K562 (cell line): Measurements from ENCODE around the gene LARP6. TPM values are rescaled to one million over a fixed set of nuclear protein-coding genes. Genes with fewer than 3 reads are reported as not detected.

Source experiments
- ATAC-seq: fragments of 200-7000 bp; cut with Tn5 transposase; 3 replicates; pipeline ENCODE4 v1.9.1; 2020; ENCODE audit warnings: moderate library complexity
- BruUV-seq: library from RNA; stranded (reverse); fragments of 400-500 nt; replicated peaks from 2 replicates; lab custom pipeline; 2021; lab: Mats Ljungman, UMichigan
- CTCF ChIA-PET: fragments of 300-600 bp; formaldehyde crosslinking; extraction: SDS; loops from one replicate; lab custom pipeline; 2021; ENCODE audit warnings: low intra/inter-chr PET ratio; lab: Yijun Ruan, JAX
- POLR2A ChIA-PET: fragments of 300-600, 350-650 bp; sonication (Branson Sonifier 250); formaldehyde crosslinking; extraction: SDS; loops from one replicate; lab custom pipeline; 2021; ENCODE audit warnings: antibody characterized with exemption, inconsistent platforms; lab: Yijun Ruan, JAX
- DNase-seq, 4 experiments: peaks; one replicate each; pipeline versions ENCODE4 v3.0.0 to v3.0.0-alpha.2; 2011 to 2018; ENCODE audit warnings: low spot score in 3 of 4, mixed read lengths in 3 of 4; ENCODE audit errors: extremely low read depth in 1 of 4
- FAIRE-seq: peaks from 2 replicates; lab custom pipeline; 2011; peaks lifted over from hg19 to GRCh38; lab: Jason Lieb, UNC
- H2AFZ ChIP-seq: 2 replicates; pipeline ENCODE4 v1.6.0; 2011; ENCODE audit warnings: low read depth, low read length, control low read depth, inconsistent platforms
- H3K27ac ChIP-seq: fragments of 200-600 bp; 3 replicates; pipeline ENCODE4 v1.8.0; 2011; ENCODE audit warnings: low read depth, mild to moderate bottlenecking, control low read depth, inconsistent platforms, low read length, moderate library complexity, mixed read lengths; ENCODE audit errors: extremely low read depth
- H3K27me3 ChIP-seq, 2 experiments: fragments of 300-600 bp in 1 of 2; 2 replicates in 1 of 2; 3 replicates in 1 of 2; pipeline versions ENCODE4 v1.6.0 to v1.8.0; 2011; ENCODE audit warnings: inconsistent platforms in 2 of 2, low read length in 2 of 2, mild to moderate bottlenecking in 1 of 2, mixed read lengths in 1 of 2, moderate library complexity in 1 of 2; ENCODE audit not compliant: control insufficient read depth in 2 of 2, insufficient read depth in 2 of 2
- H3K36me3 ChIP-seq: fragments of 300-600 bp; 3 replicates; pipeline ENCODE4 v1.8.0; 2011; ENCODE audit warnings: mild to moderate bottlenecking, low read length, inconsistent platforms; ENCODE audit not compliant: control insufficient read depth, insufficient read depth
- H3K4me1 ChIP-seq, 2 experiments: fragments of 200-600 bp in 1 of 2; replicated peaks in 1 of 2; 2 replicates in 1 of 2; 3 replicates in 1 of 2; pipeline versions ENCODE4 v1.5.1 to v1.8.0; 2011; ENCODE audit warnings: inconsistent platforms in 2 of 2, low read length in 2 of 2, mild to moderate bottlenecking in 1 of 2, mixed read lengths in 1 of 2, moderate library complexity in 1 of 2; ENCODE audit not compliant: control insufficient read depth in 2 of 2, insufficient read depth in 2 of 2
- H3K4me2 ChIP-seq: 2 replicates; pipeline ENCODE4 v1.6.1; 2011; ENCODE audit warnings: low read length, control low read depth, inconsistent platforms, mixed read lengths; ENCODE audit not compliant: insufficient read depth
- H3K4me3 ChIP-seq: fragments of 200-600 bp; sonication (generic), shearing (Covaris generic); 2 replicates; pipeline ENCODE4 v1.5.1; 2016; ENCODE audit warnings: control low read depth, inconsistent platforms
- H3K79me2 ChIP-seq: fragments of 200-600 bp; 3 replicates; pipeline ENCODE4 v1.8.0; 2011; ENCODE audit warnings: low read length, inconsistent platforms; ENCODE audit not compliant: control insufficient read depth, insufficient read depth
- H3K9ac ChIP-seq, 2 experiments: 2 replicates each; pipeline versions ENCODE4 v1.6.0 to v1.6.1; 2011; ENCODE audit warnings: low read depth in 2 of 2, low read length in 2 of 2, control low read depth in 1 of 2, inconsistent platforms in 1 of 2, mild to moderate bottlenecking in 1 of 2, mixed read lengths in 1 of 2; ENCODE audit not compliant: insufficient read depth in 1 of 2
- H3K9me1 ChIP-seq: one replicate; pipeline ENCODE4 v1.6.0; 2011; ENCODE audit warnings: inconsistent platforms, mild to moderate bottlenecking, low read length, moderate library complexity; ENCODE audit not compliant: control insufficient read depth, insufficient read depth
- H3K9me3 ChIP-seq: replicated peaks from 2 replicates; pipeline ENCODE4 v1.5.1; 2011; ENCODE audit warnings: low read depth, low read length, inconsistent platforms; ENCODE audit not compliant: control insufficient read depth, insufficient read depth
- H4K20me1 ChIP-seq: replicated peaks from 2 replicates; pipeline ENCODE4 v1.6.1; 2011; ENCODE audit warnings: low read length, inconsistent platforms, mixed read lengths; ENCODE audit not compliant: control insufficient read depth, insufficient read depth
- CREBBP ChIP-seq: IDR thresholded peaks from one replicate; pipeline ENCODE4 v1.6.1; 2012; ENCODE audit warnings: low read depth, mild to moderate bottlenecking, control low read depth, inconsistent platforms, low read length
- ETV6 ChIP-seq, 3 experiments: fragments of 150-350 bp in 1 of 3; sonication (generic) in 1 of 3; formaldehyde crosslinking in 1 of 3; IDR thresholded peaks; 2 replicates each; pipeline versions ENCODE4 v1.6.1 to v1.8.0; 2014 to 2022; ENCODE audit warnings: borderline replicate concordance in 2 of 3, low read depth in 2 of 3, antibody characterized with exemption in 1 of 3, low read length in 1 of 3, mild to moderate bottlenecking in 1 of 3, missing genetic modification reagents in 1 of 3
- HDAC2 ChIP-seq: fragments of 450-650 bp; IDR thresholded peaks from 2 replicates; pipeline ENCODE4 v1.6.1; 2016; ENCODE audit warnings: mild to moderate bottlenecking
- HSF4 ChIP-seq: fragments of 250-450 bp; sonication (Bioruptor Pico); IDR thresholded peaks from 2 replicates; pipeline ENCODE4 v2.1.2; 2022; ENCODE audit warnings: mild to moderate bottlenecking, moderate library complexity, borderline replicate concordance
- IRF2 ChIP-seq: sonication (generic); formaldehyde crosslinking; IDR thresholded peaks from 2 replicates; pipeline ENCODE4 v1.8.1; 2022; ENCODE audit warnings: mild to moderate bottlenecking, missing genetic modification reagents
- KDM1A ChIP-seq, 2 experiments: fragments of 450-650 bp; IDR thresholded peaks; 2 replicates each; pipeline ENCODE4 v1.6.1; 2016; ENCODE audit warnings: mild to moderate bottlenecking in 2 of 2
- MAX ChIP-seq: sonication (generic); formaldehyde crosslinking; IDR thresholded peaks from 2 replicates; pipeline ENCODE4 v1.9.0; 2022; ENCODE audit warnings: mild to moderate bottlenecking, missing genetic modification reagents
- NFIX ChIP-seq: fragments of 250-450 bp; sonication (Bioruptor Pico); IDR thresholded peaks from 2 replicates; pipeline ENCODE4 v1.4.0; 2020; ENCODE audit warnings: low read depth, mild to moderate bottlenecking, moderate library complexity
- SAP30 ChIP-seq: fragments of 200-600 bp; sonication (generic); IDR thresholded peaks from 2 replicates; pipeline ENCODE4 v1.6.1; 2012; ENCODE audit warnings: borderline replicate concordance, low read depth, mild to moderate bottlenecking, moderate library complexity, low read length, control low read depth, inconsistent platforms; ENCODE audit not compliant: insufficient read depth, poor library complexity, severe bottlenecking
- SOX6 ChIP-seq: fragments of 450-650 bp; IDR thresholded peaks from 2 replicates; pipeline ENCODE4 v1.6.1; 2014; ENCODE audit warnings: mild to moderate bottlenecking
- TRIM25 ChIP-seq: fragments of 450-650 bp; IDR thresholded peaks from 2 replicates; pipeline ENCODE4 v1.7.0; 2016; ENCODE audit warnings: borderline replicate concordance
- WGBS: fragments of 100-300 bp; shearing (Covaris generic); methylation state at CpG from one replicate; pipeline ENCODE4 v1.1.6; 2016; ENCODE audit warnings: low coverage, mixed read lengths; ENCODE audit not compliant: insufficient coverage; ENCODE audit errors: missing lambda C conversion rate; 5-methylcytosine and 5-hydroxymethylcytosine counted together
- in situ Hi-C: fragments of 300-500 bp; cut with MboI; formaldehyde crosslinking; loops from 4 replicates; pipeline ENCODE4 v1.15.0; 2018; ENCODE audit warnings: inconsistent platforms, mixed read lengths
- intact Hi-C: fragments of 100-400 bp; cut with micrococcal nuclease; formaldehyde crosslinking; loops from 2 replicates; pipeline ENCODE4 v1.14.2; 2022
- polyA plus RNA-seq, 8 experiments: library from polyadenylated mRNA; depleted of rRNA in 4 of 8; stranded (reverse) in 5 of 8; unstranded in 3 of 8; fragments of >200 nt; fragmentation: Nextera tagmentation in 2 of 8; fragmentation: Illumina TruSeq in 1 of 8; extraction: Ambion mirVana in 2 of 8; extraction: Trizol in 1 of 8; gene quantifications; 2 replicates each; pipeline versions ENCODE4 v1.2.1 to v1.2.3, GENCODE V29; 2011 to 2014; ENCODE audit warnings: inconsistent platforms in 1 of 8, missing spikeins in 1 of 8
- total RNA-seq, 7 experiments: library from RNA; depleted of rRNA in 6 of 7; stranded (reverse); fragments of >200 nt in 6 of 7; fragmentation: Illumina TruSeq in 2 of 7; extraction: Trizol in 2 of 7; gene quantifications; 2 replicates each; pipeline versions ENCODE4 v1.2.1 to v1.2.3, GENCODE V29; 2011 to 2021; ENCODE audit warnings: low replicate concordance in 1 of 7
- TF ChIP-seq, protein P1 (sequence below): fragments of 450-650 bp; IDR thresholded peaks from 2 replicates; pipeline ENCODE4 v1.6.1; 2016; ENCODE audit warnings: mild to moderate bottlenecking
- TF ChIP-seq, protein P2 (sequence below): fragments of 250-450 bp; sonication (Bioruptor Pico); IDR thresholded peaks from 2 replicates; pipeline ENCODE4 v1.4.0; 2020
- TF ChIP-seq, protein P3 (sequence below): fragments of 450-650 bp; IDR thresholded peaks from 2 replicates; pipeline ENCODE4 v1.6.1; 2016

The LARP6 gene
- total and polyA plus RNA-seq, 9 of the 15 experiments (the other 6 are each of a cell fraction or from before 2014, with no cell fraction given), result not detected

DNA sequence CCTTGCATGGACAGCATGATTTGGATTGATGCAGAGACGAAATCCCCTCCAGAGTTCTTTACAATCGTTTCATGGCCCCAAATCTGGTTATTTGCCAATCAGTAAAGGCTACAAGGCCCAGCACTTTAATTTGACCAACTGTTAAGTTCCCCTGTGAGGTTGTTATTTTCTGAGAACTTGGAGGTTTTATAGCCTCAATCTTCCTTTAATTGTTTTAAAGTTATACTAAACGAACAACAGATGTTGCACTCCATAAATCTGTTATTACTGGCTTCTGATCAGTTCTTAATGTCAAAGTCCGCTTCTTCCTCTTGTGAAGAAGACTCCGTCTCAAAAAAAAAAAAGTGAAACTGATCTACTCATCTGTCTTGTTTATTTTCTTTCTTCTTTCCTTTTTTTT lies 30.8 kb downstream of the LARP6 start:
- no peak for FAIRE-seq
- TF ChIP-seq SOX6, result no peak
- TF ChIP-seq, protein P1, sequence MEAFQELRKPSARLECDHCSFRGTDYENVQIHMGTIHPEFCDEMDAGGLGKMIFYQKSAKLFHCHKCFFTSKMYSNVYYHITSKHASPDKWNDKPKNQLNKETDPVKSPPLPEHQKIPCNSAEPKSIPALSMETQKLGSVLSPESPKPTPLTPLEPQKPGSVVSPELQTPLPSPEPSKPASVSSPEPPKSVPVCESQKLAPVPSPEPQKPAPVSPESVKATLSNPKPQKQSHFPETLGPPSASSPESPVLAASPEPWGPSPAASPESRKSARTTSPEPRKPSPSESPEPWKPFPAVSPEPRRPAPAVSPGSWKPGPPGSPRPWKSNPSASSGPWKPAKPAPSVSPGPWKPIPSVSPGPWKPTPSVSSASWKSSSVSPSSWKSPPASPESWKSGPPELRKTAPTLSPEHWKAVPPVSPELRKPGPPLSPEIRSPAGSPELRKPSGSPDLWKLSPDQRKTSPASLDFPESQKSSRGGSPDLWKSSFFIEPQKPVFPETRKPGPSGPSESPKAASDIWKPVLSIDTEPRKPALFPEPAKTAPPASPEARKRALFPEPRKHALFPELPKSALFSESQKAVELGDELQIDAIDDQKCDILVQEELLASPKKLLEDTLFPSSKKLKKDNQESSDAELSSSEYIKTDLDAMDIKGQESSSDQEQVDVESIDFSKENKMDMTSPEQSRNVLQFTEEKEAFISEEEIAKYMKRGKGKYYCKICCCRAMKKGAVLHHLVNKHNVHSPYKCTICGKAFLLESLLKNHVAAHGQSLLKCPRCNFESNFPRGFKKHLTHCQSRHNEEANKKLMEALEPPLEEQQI, result no peak
- no peak for TF ChIP-seq TRIM25
- no peak for TF ChIP-seq SAP30
- TF ChIP-seq, protein P2, sequence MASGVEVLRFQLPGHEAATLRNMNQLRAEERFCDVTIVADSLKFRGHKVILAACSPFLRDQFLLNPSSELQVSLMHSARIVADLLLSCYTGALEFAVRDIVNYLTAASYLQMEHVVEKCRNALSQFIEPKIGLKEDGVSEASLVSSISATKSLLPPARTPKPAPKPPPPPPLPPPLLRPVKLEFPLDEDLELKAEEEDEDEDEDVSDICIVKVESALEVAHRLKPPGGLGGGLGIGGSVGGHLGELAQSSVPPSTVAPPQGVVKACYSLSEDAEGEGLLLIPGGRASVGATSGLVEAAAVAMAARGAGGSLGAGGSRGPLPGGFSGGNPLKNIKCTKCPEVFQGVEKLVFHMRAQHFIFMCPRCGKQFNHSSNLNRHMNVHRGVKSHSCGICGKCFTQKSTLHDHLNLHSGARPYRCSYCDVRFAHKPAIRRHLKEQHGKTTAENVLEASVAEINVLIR (CRISPR knock-in tag), result no peak
- no peak for TF ChIP-seq MAX (CRISPR knock-in tag)
- TF ChIP-seq CREBBP, result no peak
- no peak for TF ChIP-seq NFIX (CRISPR knock-in tag)
- no peak for TF ChIP-seq ETV6 (IDR thresholded peaks at IDR 0.05; ENCODE audit: borderline replicate concordance in 1 of 2, low read depth in 2 of 2, low read length in 1 of 2)
- no peak for TF ChIP-seq ETV6 (CRISPR knock-in tag; IDR thresholded peaks at IDR 0.05; ENCODE audit: borderline replicate concordance)
- no peak for TF ChIP-seq HSF4 (CRISPR knock-in tag)
- TF ChIP-seq, protein P3, sequence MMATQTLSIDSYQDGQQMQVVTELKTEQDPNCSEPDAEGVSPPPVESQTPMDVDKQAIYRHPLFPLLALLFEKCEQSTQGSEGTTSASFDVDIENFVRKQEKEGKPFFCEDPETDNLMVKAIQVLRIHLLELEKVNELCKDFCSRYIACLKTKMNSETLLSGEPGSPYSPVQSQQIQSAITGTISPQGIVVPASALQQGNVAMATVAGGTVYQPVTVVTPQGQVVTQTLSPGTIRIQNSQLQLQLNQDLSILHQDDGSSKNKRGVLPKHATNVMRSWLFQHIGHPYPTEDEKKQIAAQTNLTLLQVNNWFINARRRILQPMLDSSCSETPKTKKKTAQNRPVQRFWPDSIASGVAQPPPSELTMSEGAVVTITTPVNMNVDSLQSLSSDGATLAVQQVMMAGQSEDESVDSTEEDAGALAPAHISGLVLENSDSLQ, result no peak
- no peak for TF ChIP-seq KDM1A (IDR thresholded peaks at IDR 0.05)
- TF ChIP-seq IRF2, result no peak
- no peak for TF ChIP-seq HDAC2

More for the DNA sequence above, 30.8 kb downstream of the LARP6 start:
- intact Hi-C loops, result no loop called here
- H3K9ac ChIP-seq, result no peak overlapping the region
- DNase-seq, result no peak
- H3K36me3 ChIP-seq, result no peaks in the 10 kb centered on the region
- no peaks in the 10 kb centered on the region for H4K20me1 ChIP-seq
- H3K9me1 ChIP-seq, result no peaks in the 10 kb centered on the region
- no peak overlapping the region for H3K4me3 ChIP-seq
- POLR2A ChIA-PET, result no interaction called here
- no peaks in the 10 kb centered on the region for H3K27me3 ChIP-seq
- 1% methylated on average over 5 of the region's 5 CpGs for WGBS
- in situ Hi-C loops, result no loop called here
- no peak for ATAC-seq
- no peak overlapping the region for H3K27ac ChIP-seq
- CTCF ChIA-PET, result interaction anchor here (0.7 kb wide), 1 partner anchor 1312 kb away, joined by 10 read pairs; no protein-coding TSS in a partner anchor
- no peaks in the 10 kb centered on the region for H3K9me3 ChIP-seq
- no TSS peak for BruUV-seq
- no peak overlapping the region for H3K4me2 ChIP-seq
- H2AFZ ChIP-seq, result no peak overlapping the region
- H3K79me2 ChIP-seq, result no peaks in the 10 kb centered on the region
- H3K4me1 ChIP-seq, result no peaks in the 10 kb centered on the region
